Mucosa of stomach (tissue), 1 donor: Measurements from ENCODE around the gene FMNL2.

Experiments
- H3K27me3 ChIP-seq: one replicate; pipeline ENCODE4 v1.7.0; 2013; ENCODE audit warnings: mild to moderate bottlenecking, low read length; ENCODE audit not compliant: control insufficient read depth, insufficient read depth
- H3K36me3 ChIP-seq: one replicate; pipeline ENCODE4 v1.7.0; 2013; ENCODE audit warnings: low read length; ENCODE audit not compliant: control insufficient read depth, insufficient read depth
- H3K4me1 ChIP-seq: one replicate; pipeline ENCODE4 v1.7.0; 2013; ENCODE audit warnings: mild to moderate bottlenecking, low read length; ENCODE audit not compliant: control insufficient read depth, insufficient read depth
- H3K4me3 ChIP-seq: one replicate; pipeline ENCODE4 v1.7.0; 2013; ENCODE audit warnings: low read length
- H3K9ac ChIP-seq: one replicate; pipeline ENCODE4 v1.7.0; 2013; ENCODE audit warnings: mild to moderate bottlenecking, low read length, moderate library complexity
- H3K9me3 ChIP-seq: one replicate; pipeline ENCODE4 v1.7.0; 2013; ENCODE audit warnings: mild to moderate bottlenecking, low read length, moderate library complexity; ENCODE audit not compliant: control insufficient read depth
- donor health status: Pancreatic carcinoma.

FMNL2 gene

DNA sequence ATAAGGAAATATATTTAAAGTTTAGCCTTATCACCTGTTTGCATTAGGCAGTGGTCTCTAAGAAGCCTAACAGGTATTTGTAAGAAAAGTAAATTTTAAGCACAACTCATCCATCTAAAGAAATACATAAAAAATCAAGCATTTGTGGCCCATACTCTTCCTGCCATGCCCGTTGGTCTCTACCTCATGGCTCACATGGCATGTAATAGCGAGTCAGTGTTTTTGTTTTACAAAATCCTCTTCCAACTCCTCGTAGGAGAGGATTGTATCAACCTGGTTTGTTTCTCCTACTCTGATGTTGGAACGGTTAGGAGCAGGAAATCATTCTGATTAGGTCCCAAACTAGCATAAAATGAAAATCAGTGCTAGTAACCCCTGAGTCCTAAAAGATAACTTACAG lies 91.8 kb downstream of the FMNL2 start:
- H3K9ac ChIP-seq = no peak overlapping the region
- no peaks in the 10 kb centered on the region for H3K27me3 ChIP-seq
- H3K9me3 ChIP-seq = no peaks in the 10 kb centered on the region
- H3K4me1 ChIP-seq = peaks cover 9% of the 10 kb centered on the region
- no peak overlapping the region for H3K4me3 ChIP-seq
- H3K36me3 ChIP-seq = no peaks in the 10 kb centered on the region

DNA sequence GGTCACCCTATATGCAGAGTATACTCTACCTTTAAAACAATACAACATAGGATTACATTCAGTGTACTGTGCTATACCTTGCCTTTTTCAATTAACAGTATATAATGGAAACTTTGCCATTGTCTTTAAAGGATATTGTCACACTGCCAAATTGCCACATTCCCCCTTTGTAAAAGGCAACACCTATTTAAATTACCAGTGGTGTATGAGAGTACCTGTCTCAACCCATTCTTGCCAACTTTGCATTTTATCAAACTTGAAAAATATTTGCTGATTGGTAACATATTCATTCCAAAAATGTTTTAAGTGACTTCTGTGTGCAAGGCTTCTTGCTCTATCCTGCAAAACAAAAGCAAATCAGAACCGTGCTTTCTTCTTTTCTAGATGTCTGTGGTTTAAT lies 92.9 kb downstream of the FMNL2 start:
- Histone ChIP-seq H3K4me3 (no peak overlapping the region), H3K27me3 (no peaks in the 10 kb centered on the region), H3K36me3 (no peaks in the 10 kb centered on the region), H3K4me1 (peaks cover 5% of the 10 kb centered on the region), H3K9ac (no peak overlapping the region), H3K9me3 (no peaks in the 10 kb centered on the region)

DNA sequence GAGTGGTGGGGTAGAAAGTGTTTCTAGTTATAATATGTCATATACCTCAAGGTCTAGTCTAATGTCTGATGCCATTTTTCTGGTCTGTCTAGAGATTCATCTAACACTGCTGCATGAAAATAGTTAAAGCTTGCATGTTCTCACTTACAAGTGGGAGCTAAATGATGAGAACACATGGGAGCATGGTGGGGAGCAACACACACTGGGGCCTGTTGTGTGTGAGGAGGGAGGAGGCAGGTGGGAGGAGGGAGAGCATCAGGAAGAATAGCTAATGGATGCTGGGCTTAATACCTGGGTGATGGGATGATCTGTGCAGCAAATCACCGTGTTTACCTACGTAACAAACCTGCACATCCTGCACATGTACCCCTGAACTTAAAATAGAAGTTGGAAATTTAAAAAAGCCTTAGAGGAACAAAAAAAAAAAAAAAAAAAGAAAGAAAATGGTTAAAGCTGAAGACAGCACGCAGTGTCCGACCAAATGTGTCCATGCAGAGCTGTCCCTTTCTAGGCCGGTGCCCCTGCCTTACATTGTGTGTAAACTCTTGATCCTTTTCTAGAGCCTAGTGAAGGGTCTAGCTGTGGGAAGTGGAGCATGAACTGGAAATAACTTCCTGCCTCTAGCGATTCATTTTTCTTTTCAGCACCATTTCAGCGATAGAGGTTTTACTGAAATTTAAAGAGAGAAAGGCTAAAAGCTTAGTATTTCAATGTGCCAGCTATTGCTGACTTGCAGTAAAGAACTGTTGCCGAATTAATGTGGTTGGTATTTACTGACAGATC lies 94.0 kb downstream of the FMNL2 start:
- no peak overlapping the region for H3K4me3 ChIP-seq
- no peak overlapping the region for H3K9ac ChIP-seq
- no peaks in the 10 kb centered on the region for H3K27me3 ChIP-seq
- no peaks in the 10 kb centered on the region for H3K9me3 ChIP-seq
- peaks cover 5% of the 10 kb centered on the region for H3K4me1 ChIP-seq
- no peaks in the 10 kb centered on the region for H3K36me3 ChIP-seq

DNA sequence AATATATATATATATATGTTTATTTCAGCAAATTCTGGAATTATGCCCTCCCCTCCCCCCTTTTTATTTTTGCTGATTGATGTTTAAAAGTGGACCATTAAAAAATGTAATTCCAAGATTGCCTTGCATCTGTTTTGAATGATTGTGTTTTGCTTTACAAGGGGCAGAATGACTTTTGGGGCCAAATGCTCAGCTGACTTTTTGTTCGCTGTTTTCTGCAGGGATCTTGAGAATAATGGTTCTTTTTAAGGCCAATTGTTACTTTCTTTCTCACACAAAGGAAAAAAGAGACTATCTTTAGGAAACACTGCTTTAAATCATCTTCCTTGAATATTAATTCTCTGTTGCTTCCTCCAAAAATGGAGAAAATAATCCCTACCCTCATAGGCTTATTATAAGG lies 95.9 kb downstream of the FMNL2 start:
- no peak overlapping the region for H3K9ac ChIP-seq
- no peaks in the 10 kb centered on the region for H3K9me3 ChIP-seq
- no peaks in the 10 kb centered on the region for H3K36me3 ChIP-seq
- peaks cover 5% of the 10 kb centered on the region for H3K4me1 ChIP-seq
- no peaks in the 10 kb centered on the region for H3K27me3 ChIP-seq
- no peak overlapping the region for H3K4me3 ChIP-seq

GRCh38 chr2:152431370-152432098 lies 96.6 kb downstream of the FMNL2 start:
- H3K4me3 ChIP-seq = no peak overlapping the region
- H3K9ac ChIP-seq = no peak overlapping the region
- no peaks in the 10 kb centered on the region for H3K36me3 ChIP-seq
- no peaks in the 10 kb centered on the region for H3K9me3 ChIP-seq
- H3K4me1 ChIP-seq = peaks cover 5% of the 10 kb centered on the region
- no peaks in the 10 kb centered on the region for H3K27me3 ChIP-seq

DNA sequence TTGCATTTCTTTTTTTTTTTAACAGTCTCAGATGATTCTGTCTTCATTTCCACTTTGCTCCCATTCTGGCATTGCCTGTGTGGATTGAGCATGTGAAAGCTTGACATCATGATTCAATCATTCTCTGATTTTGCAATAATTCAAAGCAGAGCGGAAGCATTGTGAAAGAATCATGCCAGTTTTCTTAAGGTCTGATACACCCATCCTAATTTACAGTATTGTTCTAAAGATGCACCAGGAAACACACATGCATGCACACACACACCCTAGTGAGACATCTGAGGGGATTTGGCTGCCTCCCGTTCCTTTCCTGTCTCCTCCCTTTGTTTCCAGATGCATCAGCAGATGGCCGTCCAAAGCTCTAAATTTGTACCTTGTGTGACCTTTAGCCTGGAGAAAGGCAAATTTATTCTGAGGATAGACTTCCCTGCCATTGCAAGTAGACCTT lies 97.3 kb downstream of the FMNL2 start:
- Histone ChIP-seq H3K9me3 (no peaks in the 10 kb centered on the region), H3K4me1 (peaks cover 5% of the 10 kb centered on the region), H3K36me3 (no peaks in the 10 kb centered on the region), H3K9ac (no peak overlapping the region), H3K4me3 (no peak overlapping the region), H3K27me3 (no peaks in the 10 kb centered on the region)

DNA sequence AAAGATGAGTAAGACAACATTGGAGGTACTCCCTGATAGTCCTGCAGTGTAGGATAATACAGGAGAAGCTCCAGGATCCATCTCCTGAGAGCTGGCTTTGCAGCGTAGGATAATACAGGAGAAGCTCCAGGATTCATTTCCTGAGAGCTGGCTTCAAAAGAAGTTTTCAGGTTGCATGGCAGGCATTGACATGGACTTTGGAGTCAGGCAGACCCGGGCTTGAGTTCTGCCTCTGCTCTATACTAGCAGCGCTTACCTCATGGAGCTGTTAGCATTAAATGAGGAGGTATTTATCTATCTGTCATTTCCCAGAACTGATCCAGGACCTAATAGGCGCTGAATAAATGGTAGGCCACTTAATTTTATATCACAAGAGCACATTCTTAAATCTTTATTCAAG lies 97.8 kb downstream of the FMNL2 start:
- no peaks in the 10 kb centered on the region for H3K9me3 ChIP-seq
- H3K36me3 ChIP-seq = no peaks in the 10 kb centered on the region
- no peak overlapping the region for H3K9ac ChIP-seq
- H3K27me3 ChIP-seq = no peaks in the 10 kb centered on the region
- H3K4me3 ChIP-seq = no peak overlapping the region
- H3K4me1 ChIP-seq = peaks cover 4% of the 10 kb centered on the region

- Histone ChIP-seq H3K9ac (no peak overlapping the region), H3K36me3 (no peaks in the 10 kb centered on the region), H3K4me3 (no peak overlapping the region), H3K9me3 (no peaks in the 10 kb centered on the region), H3K27me3 (no peaks in the 10 kb centered on the region), H3K4me1 (no peaks in the 10 kb centered on the region)
These were observed 98.3 kb downstream of the FMNL2 start for GRCh38 chr2:152433289-152433688.

- no peak overlapping the region for H3K4me3 ChIP-seq
- H3K36me3 ChIP-seq = no peaks in the 10 kb centered on the region
- H3K4me1 ChIP-seq = no peaks in the 10 kb centered on the region
- H3K9me3 ChIP-seq = no peaks in the 10 kb centered on the region
- H3K9ac ChIP-seq = no peak overlapping the region
- H3K27me3 ChIP-seq = no peaks in the 10 kb centered on the region
These were observed 98.8 kb downstream of the FMNL2 start for GRCh38 chr2:152433791-152434190.

DNA sequence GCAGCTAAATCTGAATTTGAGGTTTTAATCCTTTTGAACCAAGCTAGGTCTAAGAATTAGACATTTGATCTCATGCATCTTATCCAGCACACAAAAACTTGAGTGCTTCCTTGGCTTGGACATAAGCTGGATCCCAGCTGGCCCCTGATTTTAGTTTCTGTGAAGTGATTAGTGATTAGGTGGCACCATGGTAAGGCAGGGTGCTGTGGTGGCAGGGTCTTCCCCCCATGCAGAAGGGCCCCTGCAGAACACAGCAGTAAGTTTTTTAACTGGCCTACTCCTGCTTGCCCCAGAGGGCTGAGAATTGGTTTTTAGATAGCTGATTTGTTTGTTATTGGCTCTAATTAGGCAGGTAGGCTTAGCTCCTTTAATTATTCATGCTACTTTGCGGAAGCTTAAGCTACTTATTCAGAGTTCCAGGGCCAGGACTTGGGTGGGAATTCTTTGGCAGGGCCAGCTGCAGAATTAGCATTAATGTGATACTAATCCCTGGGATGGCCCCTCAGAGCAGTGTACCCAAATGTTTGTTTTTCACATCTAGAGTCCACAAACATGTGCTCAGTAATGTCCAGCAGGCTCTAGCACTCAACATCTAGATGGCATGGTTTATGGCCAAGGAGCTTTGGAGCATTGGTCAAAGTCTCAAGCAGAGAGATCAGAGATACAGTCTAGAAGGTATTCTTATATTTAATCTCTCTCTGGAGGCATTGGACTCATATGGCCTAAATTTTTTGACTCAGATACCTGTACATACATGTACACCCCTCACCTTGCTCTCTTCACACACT lies 99.6 kb downstream of the FMNL2 start:
- Histone ChIP-seq H3K4me1 (no peaks in the 10 kb centered on the region), H3K9me3 (no peaks in the 10 kb centered on the region), H3K9ac (no peak overlapping the region), H3K27me3 (no peaks in the 10 kb centered on the region), H3K4me3 (no peak overlapping the region), H3K36me3 (no peaks in the 10 kb centered on the region)

GRCh38 chr2:152436148-152436547 lies 101.2 kb downstream of the FMNL2 start:
- H3K4me3 ChIP-seq = no peak overlapping the region
- no peaks in the 10 kb centered on the region for H3K36me3 ChIP-seq
- H3K9ac ChIP-seq = no peak overlapping the region
- no peaks in the 10 kb centered on the region for H3K9me3 ChIP-seq
- no peaks in the 10 kb centered on the region for H3K4me1 ChIP-seq
- H3K27me3 ChIP-seq = no peaks in the 10 kb centered on the region
